Right forelimb (tissue), 1 donor: ENCODE measurements around the gene GDPD4.
A peak's percentile ranks its signal among the peaks of the same experiment; 100 is the strongest.

Source experiments
- DNase-seq: peaks from one replicate; pipeline ENCODE4 v3.0.0-alpha.2; 2018

GDPD4 gene

DNA sequence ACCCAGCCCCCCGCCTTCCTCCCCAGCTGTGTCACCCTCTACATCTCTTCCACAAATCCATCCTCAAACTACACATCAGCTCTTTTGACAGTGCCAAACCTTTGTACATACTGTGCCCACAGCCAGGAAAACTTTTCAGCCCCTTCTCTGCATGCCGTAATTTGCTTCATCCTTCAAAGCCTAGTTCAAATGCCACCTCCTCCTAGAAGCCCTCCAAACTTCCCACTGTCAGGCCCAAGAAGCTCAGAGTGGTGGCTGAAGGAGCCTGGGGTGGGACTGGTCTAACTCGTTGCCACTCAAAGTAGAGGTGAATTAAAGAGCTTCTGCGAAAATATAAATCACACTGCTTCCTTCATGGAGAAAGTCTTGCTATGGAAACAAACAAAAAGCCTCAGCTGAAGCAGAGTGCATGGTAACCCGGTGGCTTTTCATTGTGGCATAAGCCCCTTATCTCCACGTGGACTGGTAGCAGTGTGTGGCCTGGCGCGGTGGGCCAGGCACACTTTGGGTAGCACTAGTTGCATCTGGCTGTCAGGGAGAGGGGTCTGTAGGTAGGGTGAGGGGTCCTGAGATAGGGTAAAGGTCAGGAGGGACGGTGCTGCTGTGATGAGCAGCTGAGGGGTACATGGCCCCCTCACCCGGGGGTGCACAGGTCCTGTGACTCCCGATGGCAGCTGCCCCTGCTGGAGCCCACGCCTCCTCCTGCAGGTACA lies 96.6 kb downstream of the GDPD4 start:
- peak; percentile 22 for DNase-seq

DNA sequence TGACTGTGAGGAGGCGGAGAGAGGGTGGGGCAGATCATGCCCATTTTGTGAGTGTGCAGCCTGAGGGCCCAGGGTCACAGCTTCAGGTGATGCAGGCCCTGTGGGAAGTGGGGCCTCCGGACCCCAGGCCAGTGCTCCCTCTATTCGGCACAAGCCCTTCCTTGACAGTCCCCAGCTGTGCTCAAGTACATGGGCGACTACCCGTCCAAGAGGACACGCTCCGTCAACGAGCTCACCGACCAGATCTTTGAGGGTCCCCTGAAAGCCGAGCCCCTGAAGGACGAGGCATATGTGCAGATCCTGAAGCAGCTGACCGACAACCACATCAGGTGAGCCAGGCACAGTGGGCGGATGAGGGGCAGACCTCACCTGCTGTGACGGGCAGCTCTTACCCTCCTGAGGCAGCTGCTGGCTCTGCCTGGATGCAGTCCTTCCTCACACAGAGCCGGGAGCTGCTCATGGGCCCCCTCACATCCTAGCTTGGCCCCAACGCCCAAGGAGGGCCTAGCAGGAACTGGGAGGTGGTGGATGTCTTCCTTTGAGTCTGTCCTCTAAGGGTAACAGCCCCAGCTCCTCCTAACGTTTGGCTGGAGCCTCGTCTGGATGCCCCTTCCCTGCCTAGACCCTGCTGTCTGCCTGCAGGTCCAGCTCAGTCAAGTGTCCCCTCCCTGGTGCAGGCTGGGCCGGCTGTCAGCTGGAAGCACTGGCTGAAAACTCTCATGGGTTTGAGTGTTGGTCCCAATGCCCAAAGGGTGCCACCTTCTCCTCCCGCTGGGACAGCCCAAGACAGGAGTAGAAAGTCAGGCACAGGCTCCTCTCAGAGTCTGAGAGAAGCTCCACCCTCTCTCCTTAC lies 97.4 kb downstream of the GDPD4 start:
- DNase-seq: peak; percentile 28

DNA sequence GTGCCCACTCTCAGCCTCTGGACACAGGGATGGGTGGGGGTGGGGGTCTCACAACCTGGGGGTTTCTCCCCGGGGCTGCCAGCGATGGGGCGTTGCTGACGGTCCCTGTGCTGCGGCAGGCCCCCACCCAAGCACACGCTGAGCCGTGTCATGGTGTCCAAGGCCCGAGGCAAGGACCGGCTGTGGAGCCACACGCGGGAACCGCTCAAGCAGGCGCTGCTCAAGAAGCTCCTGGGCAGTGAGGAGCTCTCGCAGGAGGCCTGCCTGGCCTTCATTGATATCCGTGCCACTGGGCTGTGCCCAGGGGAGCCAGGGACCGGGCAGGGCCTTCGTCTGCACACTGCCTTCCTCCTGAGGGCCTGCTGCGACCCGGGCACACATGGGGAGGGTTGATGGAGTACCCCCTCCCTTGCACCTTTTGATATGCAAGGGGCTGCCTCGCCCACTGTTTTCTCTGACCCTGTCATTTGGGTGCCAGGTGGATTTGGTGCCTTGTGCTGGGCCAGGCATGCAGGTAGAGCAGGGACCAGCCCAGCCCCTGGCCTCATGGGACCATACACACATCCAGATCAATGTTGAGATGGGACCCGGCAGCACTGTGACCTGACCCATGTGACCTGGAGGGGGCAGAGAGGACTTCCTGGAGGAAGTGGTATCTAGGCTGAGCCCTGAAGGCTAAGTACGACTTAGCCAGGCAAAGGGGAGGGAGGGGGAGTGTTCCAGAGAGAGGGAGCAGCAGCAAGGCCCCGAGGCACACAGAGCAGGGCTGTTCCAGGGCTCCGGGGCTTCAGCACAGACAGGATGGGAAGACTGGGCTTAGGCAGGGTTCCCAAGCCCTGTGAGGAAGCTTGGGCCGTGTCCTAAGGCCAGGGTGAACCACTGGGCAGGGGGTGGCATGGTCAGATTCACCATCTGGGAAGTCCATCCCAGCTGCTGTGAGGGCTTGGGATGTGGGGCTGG lies 98.3 kb downstream of the GDPD4 start:
- peak; percentile 33 for DNase-seq

DNA sequence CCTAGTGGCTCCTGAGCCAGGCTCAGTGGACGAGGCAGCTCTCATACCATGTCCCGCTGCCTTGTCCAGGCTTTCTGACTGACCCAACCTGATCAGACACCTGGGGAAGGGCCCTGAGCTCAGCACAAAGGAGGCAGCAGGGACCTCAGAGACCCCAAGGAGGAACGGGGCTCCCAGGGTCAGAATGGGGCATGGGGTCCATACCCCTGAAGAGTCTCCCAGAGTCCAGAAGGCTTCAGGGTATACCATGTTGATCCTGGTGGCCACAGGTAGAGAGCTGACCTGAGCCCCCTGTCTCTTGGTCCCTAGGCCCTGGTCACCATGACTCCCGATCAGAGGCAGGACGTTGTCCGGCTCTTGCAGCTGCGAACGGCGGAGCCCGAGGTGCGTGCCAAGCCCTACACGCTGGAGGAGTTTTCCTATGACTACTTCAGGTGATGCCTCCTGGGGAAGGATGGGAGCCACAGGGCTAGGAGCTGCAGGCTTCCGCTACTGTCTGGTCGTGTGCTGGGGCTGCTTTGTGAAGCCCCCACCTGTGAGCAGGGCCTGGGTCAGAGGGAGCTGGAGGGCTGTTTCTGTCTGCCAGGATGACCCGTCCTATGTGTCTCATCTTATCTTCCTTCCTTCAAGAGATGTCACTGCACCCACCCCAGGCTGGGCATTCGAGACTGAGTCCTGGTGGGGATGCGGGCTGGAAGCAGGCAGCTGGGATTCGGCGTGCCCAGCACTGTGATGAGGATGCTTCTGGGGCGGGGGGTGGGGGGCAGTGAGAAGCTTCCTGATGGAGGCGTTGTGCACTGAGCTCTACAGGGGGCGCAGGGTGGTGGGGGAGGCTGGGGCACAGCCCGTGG lies 99.3 kb downstream of the GDPD4 start:
- no peak for DNase-seq

DNA sequence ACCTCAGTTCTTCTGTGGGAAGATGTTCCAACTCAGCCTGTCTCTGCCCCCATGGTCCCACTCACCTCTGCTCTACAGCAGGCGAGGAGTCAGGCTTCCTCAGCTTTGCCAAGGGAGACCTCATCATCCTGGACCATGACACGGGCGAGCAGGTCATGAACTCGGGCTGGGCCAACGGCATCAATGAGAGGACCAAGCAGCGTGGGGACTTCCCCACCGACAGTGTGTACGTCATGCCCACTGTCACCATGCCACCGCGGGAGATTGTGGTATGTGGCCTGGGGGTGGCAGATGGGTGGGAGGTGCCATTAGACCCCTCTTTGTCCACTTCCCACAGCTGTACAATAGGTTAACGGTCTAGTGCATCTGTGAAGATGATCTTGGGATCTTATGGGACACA lies 100.1 kb downstream of the GDPD4 start:
- no peak for DNase-seq

DNA sequence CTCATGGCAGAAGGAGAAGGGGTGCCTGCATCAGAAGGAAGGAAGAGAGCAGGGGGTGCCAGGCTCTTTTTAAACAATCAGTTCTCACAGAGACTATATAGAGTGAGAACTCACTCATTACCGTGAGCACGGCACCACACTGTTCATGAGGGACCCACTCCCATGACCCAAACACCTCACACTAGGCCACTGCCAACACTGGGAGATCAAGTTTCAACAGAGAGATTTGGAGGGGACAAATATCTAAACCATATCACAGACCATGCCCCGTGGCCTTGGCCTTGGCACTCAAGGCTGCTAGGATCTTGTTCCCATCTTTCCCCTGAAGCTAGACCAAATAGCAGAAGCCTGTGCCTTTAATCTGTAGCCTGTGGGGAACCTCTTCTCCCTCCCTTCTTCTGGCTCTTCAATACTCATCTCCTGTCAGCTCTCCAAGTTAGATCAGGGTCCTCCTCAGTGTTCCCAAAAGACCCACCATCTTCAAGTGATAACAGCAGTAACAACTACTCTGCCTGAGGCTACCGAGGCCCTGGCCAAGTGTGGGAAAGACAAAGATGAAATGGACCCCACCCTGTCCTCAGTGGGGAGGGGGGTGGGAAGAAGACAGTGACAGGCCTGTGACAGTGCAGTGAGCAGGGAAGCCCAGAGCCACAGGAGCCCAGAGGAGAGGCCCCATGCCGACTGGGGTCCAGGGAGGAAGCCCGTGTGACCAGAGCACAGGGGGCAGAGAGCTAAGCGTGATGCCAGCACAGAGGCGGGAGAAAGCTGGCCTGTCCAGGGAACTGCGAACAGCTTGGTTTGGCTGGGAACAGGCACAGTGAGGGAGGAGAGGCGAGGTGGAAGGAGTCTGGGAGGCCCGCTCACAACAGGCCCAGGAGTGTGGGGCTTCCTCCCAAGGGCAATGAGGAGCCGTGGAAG lies 100.9 kb downstream of the GDPD4 start:
- no peak for DNase-seq

DNA sequence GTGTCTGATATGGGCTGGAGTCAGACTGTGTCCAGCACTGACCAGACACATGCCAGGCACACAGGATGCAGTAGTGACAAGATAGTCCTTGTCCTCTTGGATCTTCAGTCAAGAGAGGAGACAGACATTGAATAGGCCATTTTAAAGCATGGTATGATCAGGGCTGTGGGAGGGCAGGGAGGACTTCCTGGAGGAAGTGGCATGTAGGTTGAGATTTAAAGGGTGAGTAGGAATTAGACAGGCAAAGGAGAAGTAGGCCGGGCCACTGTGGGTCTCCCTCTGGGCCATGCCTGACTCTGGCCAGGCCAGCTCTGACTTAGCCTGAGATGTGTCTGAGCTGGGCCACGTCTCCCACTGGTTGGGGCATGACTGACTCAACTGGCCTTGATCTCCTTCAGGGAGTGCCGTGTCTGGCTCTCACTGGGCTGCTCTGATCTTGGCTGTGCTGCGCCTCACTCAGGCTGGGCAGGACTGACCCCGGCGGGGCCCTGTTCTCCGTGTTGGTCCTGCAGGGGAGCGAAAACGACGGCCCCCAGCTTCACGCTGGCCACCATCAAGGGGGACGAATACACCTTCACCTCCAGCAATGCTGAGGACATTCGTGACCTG lies 102.2 kb downstream of the GDPD4 start:
- DNase-seq: no peak

DNA sequence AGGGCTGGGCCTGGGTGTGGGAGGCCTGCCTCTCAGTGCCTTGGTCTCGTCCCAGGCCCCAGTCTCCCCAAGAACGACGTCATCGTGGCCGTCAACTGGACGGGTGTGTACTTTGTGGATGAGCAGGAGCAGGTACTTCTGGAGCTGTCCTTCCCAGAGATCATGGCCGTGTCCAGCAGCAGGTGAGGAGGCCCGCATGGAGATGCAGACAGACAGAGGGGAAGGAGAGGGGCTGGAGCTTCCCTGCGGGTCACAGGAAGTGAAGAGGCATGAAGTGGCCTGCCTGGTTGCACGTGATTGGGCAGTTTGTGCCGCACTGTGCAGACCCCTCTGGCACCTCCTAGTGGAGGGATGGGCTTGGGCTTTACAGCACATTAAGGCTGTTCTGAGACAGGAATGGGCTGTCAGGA lies 103.0 kb downstream of the GDPD4 start:
- DNase-seq: no peak

DNA sequence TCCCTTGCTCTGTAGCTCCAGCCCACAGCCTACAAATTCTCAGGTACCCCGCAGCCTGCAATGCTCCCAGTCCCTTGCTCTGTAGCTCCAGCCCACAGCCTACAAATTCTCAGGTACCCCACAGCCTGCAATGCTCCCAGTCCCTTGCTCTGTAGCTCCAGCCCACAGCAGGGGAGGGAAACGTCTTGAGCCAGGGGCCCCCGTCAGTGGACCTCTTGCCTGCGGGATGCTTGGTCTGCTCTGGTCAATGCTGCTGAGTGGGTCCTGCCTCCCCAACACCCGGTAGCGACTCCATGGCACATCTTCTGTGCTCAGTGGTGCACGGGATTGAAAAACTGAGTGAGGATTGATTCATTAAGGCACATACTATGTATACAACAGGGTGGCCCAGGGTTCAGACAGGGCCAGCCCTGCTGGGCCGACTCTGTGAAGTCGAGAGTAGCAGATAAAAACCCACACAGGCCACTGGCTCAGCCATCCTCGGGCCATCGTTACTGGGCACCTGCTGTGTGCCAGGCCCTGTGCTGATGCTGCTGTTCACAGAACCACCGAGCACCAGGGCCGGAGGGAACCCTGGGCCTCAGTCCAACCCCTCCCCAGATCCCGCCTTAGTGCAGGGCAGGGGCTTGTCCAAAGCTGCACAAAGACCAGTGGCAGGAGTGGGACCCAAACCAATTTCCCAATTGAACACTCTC lies 103.7 kb downstream of the GDPD4 start:
- no peak for DNase-seq

DNA sequence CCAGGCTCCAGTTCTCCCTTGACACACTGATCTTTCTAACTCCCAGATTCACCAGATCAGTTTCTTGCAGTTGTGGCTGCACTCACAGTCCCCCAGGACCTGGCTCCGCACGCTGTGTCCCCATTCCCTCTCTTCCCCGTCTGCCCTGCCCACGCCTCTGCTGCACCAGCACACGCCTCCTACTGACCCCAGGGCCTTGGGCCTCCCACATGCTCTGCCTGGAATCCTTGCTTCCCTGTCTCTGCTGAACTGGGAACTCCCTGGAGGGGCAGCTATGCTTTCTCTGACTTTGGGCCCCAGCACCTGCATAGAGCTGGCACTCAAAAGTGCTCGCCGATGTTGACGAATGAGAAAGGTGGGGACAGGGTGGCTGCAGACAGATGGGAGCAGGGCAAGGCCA lies 104.5 kb downstream of the GDPD4 start:
- DNase-seq: no peak

DNA sequence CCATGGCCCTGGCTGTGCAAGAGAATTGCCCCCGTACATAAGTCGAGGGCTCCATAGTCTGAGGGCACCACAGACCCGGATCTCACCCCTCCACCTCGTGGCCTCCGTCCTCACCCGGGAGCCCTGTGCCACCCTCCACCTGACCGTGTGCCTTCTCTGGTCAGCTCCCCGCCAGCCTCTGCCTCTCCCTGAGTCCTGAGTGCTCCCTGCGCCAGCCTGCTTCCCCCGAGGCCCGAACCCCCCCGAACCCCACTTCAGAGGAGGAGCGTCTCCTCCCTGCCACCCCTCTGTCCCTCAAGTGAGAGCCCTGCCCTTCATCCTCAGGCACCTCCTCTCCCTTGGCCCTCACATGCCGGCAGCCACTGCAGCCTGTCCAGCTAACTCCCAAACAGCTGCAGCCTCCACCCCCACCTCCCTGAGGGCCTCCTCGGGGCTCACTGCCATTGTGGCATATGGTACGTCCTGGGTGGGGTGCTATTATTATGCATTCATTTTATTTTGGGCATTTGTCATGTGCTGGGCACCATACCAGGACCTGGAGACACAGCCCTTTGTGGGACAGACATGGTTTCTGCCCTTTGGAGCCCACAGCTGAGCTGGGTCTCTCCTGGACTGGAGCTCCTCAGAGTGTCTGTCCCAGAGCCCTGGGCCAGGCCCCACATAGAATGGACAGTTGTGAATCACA lies 106.3 kb downstream of the GDPD4 start:
- DNase-seq: no peak

DNA sequence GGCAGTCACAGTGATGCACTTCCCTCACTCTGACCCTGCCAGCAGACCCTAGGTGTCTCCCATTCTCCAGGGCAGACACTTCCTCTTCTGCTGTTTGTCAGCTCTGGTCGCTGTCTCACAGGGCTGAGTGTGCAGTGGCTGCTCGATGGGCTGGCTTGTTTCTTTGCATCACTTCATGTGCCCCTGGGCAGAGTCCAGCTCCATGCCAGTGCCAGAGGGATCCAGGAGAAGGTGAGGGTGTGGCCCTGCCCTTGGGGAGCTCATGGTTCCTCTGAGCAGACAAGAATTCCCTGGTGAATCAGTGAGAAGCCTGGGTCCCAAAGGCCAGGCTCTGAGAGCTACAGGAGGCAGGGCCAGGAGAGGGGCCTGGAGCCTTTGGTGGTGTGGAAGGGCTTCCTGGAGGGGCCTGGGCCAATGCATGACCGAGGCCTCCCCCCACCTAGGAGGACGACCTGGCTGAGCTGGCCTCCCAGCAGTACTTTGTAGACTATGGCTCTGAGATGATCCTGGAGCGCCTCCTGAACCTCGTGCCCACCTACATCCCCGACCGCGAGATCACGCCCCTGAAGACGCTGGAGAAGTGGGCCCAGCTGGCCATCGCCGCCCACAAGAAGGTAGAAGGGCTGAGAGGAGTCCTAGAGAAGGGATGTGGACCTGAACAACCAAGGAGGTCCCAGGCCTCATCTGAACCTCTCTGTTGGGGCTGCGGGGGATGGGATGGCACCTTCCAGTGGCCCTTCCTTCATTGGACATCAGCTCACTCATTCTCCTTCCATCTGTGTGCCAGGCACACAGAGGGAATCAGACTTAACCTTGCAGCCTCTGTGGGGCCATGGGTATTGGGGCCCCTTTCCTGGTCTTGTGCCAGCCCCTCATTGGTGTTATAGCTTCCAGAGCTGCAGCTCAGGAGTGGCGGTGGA lies 107.3 kb downstream of the GDPD4 start:
- no peak for DNase-seq

DNA sequence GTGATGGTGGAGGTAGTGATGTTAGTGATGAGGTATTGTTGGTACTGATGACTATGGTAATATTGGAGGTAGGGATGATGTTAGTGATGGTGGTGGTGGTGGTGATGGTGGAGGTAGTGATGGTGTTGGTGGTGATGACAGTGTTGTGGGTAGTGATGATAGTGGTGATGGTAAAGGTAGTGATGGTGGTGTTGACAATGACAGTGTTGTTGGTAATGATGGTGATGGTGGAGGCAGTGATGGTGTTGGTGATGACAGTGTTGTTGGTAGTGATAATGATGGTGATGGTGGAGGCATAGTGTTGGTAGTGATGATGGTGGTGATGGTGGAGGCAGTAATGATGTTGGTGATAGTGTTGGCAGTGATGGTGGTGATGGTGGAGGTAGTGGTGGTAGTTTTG lies 108.3 kb downstream of the GDPD4 start:
- DNase-seq: no peak

DNA sequence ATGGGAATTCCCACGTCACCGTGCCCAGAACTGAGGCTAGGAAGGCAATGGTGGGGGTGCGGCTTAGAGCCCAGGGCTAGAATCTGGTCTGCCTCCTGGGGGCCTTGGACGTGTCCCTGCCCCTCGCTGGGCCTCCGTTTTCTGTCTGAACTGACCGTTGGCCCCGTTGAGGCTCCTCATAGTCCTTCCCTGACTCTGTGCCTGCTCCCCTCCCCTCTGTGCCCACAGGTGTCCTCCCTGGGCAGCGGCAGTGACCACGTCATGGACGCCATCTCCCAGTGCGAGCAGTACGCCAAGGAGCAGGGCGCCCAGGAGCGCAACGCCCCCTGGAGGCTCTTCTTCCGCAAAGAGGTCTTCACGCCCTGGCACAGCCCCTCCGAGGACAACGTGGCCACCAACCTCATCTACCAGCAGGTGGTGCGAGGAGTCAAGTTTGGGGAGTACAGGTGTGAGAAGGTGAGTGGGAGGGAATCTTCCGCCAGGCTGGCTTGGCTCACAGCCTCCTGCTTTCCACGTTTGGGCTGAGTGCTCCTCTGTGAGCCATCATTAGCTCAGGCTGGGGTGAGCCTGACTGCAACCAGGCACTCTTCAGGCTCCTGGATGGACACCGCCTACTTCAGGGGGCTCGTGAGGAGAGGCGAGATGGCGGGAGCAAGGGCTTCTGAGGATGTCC lies 109.5 kb downstream of the GDPD4 start:
- no peak for DNase-seq

DNA sequence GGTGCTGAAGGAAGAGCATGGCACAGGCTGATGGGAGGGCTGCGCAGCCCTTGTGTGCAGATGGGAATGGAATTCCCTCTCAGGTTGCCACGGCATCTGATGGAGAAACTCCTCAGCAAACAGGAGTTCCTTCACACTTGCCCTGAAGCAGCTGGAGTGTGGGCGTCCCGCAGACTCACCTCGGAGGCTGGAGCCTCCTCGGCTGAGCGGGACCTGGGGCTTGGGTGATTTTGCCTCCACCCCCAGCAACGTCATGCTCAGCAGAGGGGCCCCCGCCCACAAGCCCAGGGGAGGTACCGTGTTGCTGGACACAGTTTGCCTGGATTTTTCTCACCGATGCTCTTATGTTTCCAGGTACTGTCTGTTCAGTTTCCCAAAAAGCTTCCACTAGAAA lies 110.1 kb downstream of the GDPD4 start:
- DNase-seq: no peak

DNA sequence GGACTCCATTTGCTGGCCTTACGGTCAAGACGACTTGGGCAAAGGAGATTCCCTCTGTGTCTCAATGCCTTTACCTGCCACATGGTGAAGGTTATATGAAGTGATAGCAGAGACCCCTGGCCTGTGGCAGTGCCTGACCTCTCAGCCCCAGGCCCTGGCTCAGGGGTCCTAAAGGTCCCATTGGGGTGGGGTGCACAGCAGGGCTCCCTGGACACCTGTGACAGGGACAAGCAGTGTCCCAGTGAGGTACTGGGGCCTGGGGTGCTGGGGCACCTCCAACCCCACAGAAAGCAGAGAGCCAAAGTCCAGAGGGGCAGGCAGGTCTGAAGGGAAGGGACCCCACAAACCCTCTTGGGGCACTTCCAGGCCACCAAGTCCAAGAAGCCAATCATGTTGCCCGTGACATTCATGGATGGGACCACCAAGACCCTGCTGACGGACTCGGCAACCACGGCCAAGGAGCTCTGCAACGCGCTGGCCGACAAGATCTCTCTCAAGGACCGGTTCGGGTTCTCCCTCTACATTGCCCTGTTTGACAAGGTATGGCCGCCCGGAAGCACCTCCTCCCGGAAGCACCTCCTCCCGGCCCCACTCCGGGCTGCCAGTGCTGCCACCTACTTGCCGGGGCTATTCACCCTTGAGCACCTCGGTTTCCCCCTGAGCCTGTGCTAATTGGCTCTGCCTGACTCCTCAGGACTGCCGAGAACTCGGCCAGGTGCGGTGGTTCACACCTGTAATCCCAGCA lies 111.0 kb downstream of the GDPD4 start:
- no peak for DNase-seq
